ENCODE data around the gene POMP. TPM values are rescaled to one million over a fixed set of nuclear protein-coding genes. Genes with fewer than 3 reads are reported as not detected.
"Not testable (repeated sequence)": the region's sequence is repeated elsewhere in the genome, so short reads cannot be mapped to it uniquely, and the experiment has no call there.

Gene POMP
- total and polyA plus RNA-seq, 5 experiments from 2014 or later, result 19.9 to 93.4 (median 74.9) TPM

- Mint-ChIP-seq H3K9me3 (no peaks in the 10 kb centered on the region), H3K27me3 (no peaks in the 10 kb centered on the region), H3K27ac (peak overlapping the region in 3 of 10 donors; percentile 43 to 73 (median 63)), H3K36me3 (peaks cover 0 to 36% (median 5%) of the 10 kb centered on the region in 3 donors), H3K4me3 (no peak overlapping the region), H3K4me1 (no peaks in the 10 kb centered on the region)
- no peak for ATAC-seq
- DNase-seq, result no peak
- POLR2A ChIA-PET, result no interaction called here
These were observed 21.6 kb downstream of the POMP start for GRCh38 chr13:28680541-28680940.

- H3K27me3 Mint-ChIP-seq, ATAC-seq, POLR2A ChIA-PET, H3K4me3 Mint-ChIP-seq, H3K4me1 Mint-ChIP-seq, DNase-seq: not testable (repeated sequence)
- Mint-ChIP-seq H3K36me3 (peaks cover 0 to 11% (median 4%) of the 10 kb centered on the region in 3 donors), H3K9me3 (peaks cover 0 to 12% (median 3%) of the 10 kb centered on the region in 9 donors), H3K27ac (peak overlapping the region in 2 of 10 donors; percentile 37 to 79)
These were observed 24.2 kb downstream of the POMP start for GRCh38 chr13:28683169-28683568.

- Mint-ChIP-seq H3K27me3 (no peaks in the 10 kb centered on the region), H3K36me3 (peaks cover 0 to 5% (median 4%) of the 10 kb centered on the region in 3 donors), H3K27ac (no peak overlapping the region), H3K4me1 (peaks cover 0 to 2% (median 0%) of the 10 kb centered on the region in 4 donors), H3K4me3 (no peak overlapping the region), H3K9me3 (peaks cover 0 to 22% (median 4%) of the 10 kb centered on the region in 9 donors)
- POLR2A ChIA-PET, result no interaction called here
- DNase-seq, result no peak
- no peak for ATAC-seq
These were observed 25.3 kb downstream of the POMP start for GRCh38 chr13:28684257-28684656.

GRCh38 chr13:28685114-28685513, 26.2 kb downstream of the POMP start:
- peaks cover 0 to 12% (median 3%) of the 10 kb centered on the region in 3 donors for H3K36me3 Mint-ChIP-seq
- POLR2A ChIA-PET, result no interaction called here
- ATAC-seq, result no peak
- H3K4me3 Mint-ChIP-seq, result no peak overlapping the region
- H3K27ac Mint-ChIP-seq, result peak overlapping the region in 1 of 10 donors; percentile 48
- H3K4me1 Mint-ChIP-seq, result peaks cover 0 to 2% (median 0%) of the 10 kb centered on the region in 4 donors
- no peaks in the 10 kb centered on the region for H3K27me3 Mint-ChIP-seq
- no peak for DNase-seq
- peaks cover 0 to 31% (median 11%) of the 10 kb centered on the region in 9 donors for H3K9me3 Mint-ChIP-seq

- Mint-ChIP-seq H3K27me3 (no peaks in the 10 kb centered on the region), H3K36me3 (peaks cover 0 to 18% (median 10%) of the 10 kb centered on the region in 3 donors), H3K4me3 (no peak overlapping the region), H3K9me3 (peaks cover 0 to 38% (median 15%) of the 10 kb centered on the region in 9 donors), H3K27ac (no peak overlapping the region), H3K4me1 (peaks cover 0 to 2% (median 0%) of the 10 kb centered on the region in 4 donors)
- ATAC-seq (no peak), DNase-seq (no peak)
- POLR2A ChIA-PET, result no interaction called here
These were observed 27.0 kb downstream of the POMP start for GRCh38 chr13:28685892-28686291.

GRCh38 chr13:28693605-28694491, 34.9 kb downstream of the POMP start:
- ATAC-seq, H3K27ac Mint-ChIP-seq, POLR2A ChIA-PET: not testable (repeated sequence)

GRCh38 chr13:28697441-28697840, 38.5 kb downstream of the POMP start:
- DNase-seq (no peak), ATAC-seq (no peak)
- H3K27ac Mint-ChIP-seq, result no peak overlapping the region
- POLR2A ChIA-PET, result no interaction called here
- H3K27me3 Mint-ChIP-seq, result peaks cover 0 to 3% (median 0%) of the 10 kb centered on the region in 5 donors
- H3K4me3 Mint-ChIP-seq, result no peak overlapping the region
- peaks cover 0 to 14% (median 5%) of the 10 kb centered on the region in 9 donors for H3K9me3 Mint-ChIP-seq
- H3K36me3 Mint-ChIP-seq, result peaks cover 24 to 81% (median 63%) of the 10 kb centered on the region in 3 donors
- H3K4me1 Mint-ChIP-seq, result peaks cover 0 to 4% (median 0%) of the 10 kb centered on the region in 4 donors

More at GRCh38 chr13:28693605-28694491, 34.9 kb downstream of the POMP start:
- DNase-seq, H3K4me1 Mint-ChIP-seq, H3K27me3 Mint-ChIP-seq, H3K4me3 Mint-ChIP-seq: not testable (repeated sequence)
- Mint-ChIP-seq H3K9me3 (peaks cover 0 to 49% (median 23%) of the 10 kb centered on the region in 9 donors), H3K36me3 (peaks cover 29 to 65% (median 31%) of the 10 kb centered on the region in 3 donors)

GRCh38 chr13:28699246-28699645, 40.3 kb downstream of the POMP start:
- DNase-seq (no peak), ATAC-seq (no peak)
- no peak overlapping the region for H3K4me3 Mint-ChIP-seq
- H3K4me1 Mint-ChIP-seq, result peaks cover 0 to 4% (median 0%) of the 10 kb centered on the region in 4 donors
- peaks cover 0 to 4% (median 0%) of the 10 kb centered on the region in 9 donors for H3K9me3 Mint-ChIP-seq
- H3K27me3 Mint-ChIP-seq, result no peaks in the 10 kb centered on the region
- no peak overlapping the region for H3K27ac Mint-ChIP-seq
- H3K36me3 Mint-ChIP-seq, result peaks cover 19 to 80% (median 73%) of the 10 kb centered on the region in 3 donors
- POLR2A ChIA-PET, result no interaction called here

GRCh38 chr13:28704282-28704681, 45.4 kb downstream of the POMP start:
- ATAC-seq, result no peak
- Mint-ChIP-seq H3K27me3 (no peaks in the 10 kb centered on the region), H3K36me3 (peaks cover 13 to 86% (median 59%) of the 10 kb centered on the region in 3 donors), H3K4me3 (no peak overlapping the region), H3K9me3 (no peaks in the 10 kb centered on the region), H3K27ac (no peak overlapping the region), H3K4me1 (peaks cover 2 to 5% (median 4%) of the 10 kb centered on the region in 4 donors)
- DNase-seq, result no peak
- POLR2A ChIA-PET, result interaction anchor here (1.8 kb wide), 1 partner anchor 14 kb away, joined by 4 read pairs; no protein-coding TSS in a partner anchor

GRCh38 chr13:28704919-28705318, 46.0 kb downstream of the POMP start:
- no peak overlapping the region for H3K27ac Mint-ChIP-seq
- peaks cover 2 to 7% (median 4%) of the 10 kb centered on the region in 4 donors for H3K4me1 Mint-ChIP-seq
- no peak for DNase-seq
- H3K9me3 Mint-ChIP-seq, result no peaks in the 10 kb centered on the region
- no peak for ATAC-seq
- H3K4me3 Mint-ChIP-seq, result no peak overlapping the region
- POLR2A ChIA-PET, result interaction anchor here (1.8 kb wide), 1 partner anchor 13 kb away, joined by 4 read pairs; no protein-coding TSS in a partner anchor
- H3K27me3 Mint-ChIP-seq, result no peaks in the 10 kb centered on the region
- peaks cover 10 to 86% (median 58%) of the 10 kb centered on the region in 3 donors for H3K36me3 Mint-ChIP-seq

- POLR2A ChIA-PET, result interaction anchor here (1.8 kb wide), 1 partner anchor 12 kb away, joined by 4 read pairs; no protein-coding TSS in a partner anchor
- H3K4me1 Mint-ChIP-seq, result peaks cover 0 to 7% (median 3%) of the 10 kb centered on the region in 4 donors
- H3K4me3 Mint-ChIP-seq, result no peak overlapping the region
- no peak overlapping the region for H3K27ac Mint-ChIP-seq
- no peaks in the 10 kb centered on the region for H3K27me3 Mint-ChIP-seq
- peaks cover 5 to 86% (median 54%) of the 10 kb centered on the region in 3 donors for H3K36me3 Mint-ChIP-seq
- DNase-seq (no peak), ATAC-seq (no peak)
- H3K9me3 Mint-ChIP-seq, result no peaks in the 10 kb centered on the region
These were observed 46.6 kb downstream of the POMP start for GRCh38 chr13:28705461-28706083.

GRCh38 chr13:28707629-28708427, 48.9 kb downstream of the POMP start:
- no peaks in the 10 kb centered on the region for H3K27me3 Mint-ChIP-seq
- H3K9me3 Mint-ChIP-seq, result no peaks in the 10 kb centered on the region
- ATAC-seq (no peak), DNase-seq (no peak)
- H3K27ac Mint-ChIP-seq, result no peak overlapping the region
- H3K4me1 Mint-ChIP-seq, result peaks cover 0 to 7% (median 4%) of the 10 kb centered on the region in 4 donors
- POLR2A ChIA-PET, result no interaction called here
- H3K4me3 Mint-ChIP-seq, result no peak overlapping the region
- peaks cover 5 to 82% (median 45%) of the 10 kb centered on the region in 3 donors for H3K36me3 Mint-ChIP-seq

Data from naive thymus-derived CD8-positive, alpha-beta T cell (primary cell).